ENCODE data around the gene NQO2.

DNA sequence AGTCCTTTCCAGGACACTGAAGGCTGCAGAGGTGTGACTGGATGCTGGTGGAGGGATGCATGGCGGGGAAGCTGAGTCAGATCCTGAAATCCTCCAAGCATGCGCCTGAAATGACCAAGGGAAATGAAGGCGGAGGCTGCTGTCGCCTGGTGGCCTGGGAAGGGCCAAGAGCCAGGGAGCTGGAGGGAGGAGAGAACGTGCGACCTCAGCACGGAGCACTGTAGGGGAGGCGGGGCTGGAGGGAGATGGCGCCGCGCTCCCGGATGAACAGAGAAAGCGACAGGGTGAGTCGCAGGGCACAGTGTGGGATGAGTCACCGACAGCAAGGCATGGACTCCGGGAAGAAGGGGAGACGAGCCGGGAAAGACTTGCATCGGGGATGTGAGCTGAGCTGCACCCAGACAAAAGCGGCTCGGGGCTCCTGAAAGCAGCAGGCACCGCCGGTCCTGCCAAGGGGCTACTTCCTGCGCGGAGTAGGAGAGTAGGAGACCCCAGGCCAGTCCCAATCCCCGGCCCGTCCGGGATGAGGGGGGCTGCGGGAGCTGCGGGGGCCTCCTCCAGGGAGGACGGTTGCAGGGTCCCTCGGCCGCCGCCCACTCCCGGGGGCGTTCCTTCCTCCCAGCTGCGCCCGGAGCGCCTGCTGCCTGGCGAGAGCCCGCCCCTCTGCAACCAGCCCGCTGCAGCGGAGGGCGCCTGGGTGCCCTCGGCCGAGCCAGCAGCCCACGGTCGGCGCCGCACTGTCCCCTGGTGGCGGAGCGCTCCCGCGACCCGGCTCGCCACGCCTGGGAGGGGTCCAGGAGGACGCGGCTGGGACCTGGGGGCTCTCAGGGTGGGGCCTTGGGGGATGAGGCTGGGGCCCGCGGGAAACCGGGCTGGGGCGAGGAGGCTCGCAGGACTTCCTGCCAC is 11.0 kb upstream of the NQO2 start:
- TF ChIP-seq YY1 (IDR thresholded peaks at IDR 0.05; ENCODE audit: insufficient read depth, insufficient read length) (no peak), ZNF274 (IDR thresholded peaks at IDR 0.05; ENCODE audit: low read depth, low read length) (no peak), SUZ12 (IDR thresholded peaks at IDR 0.05; ENCODE audit: extremely low read depth, insufficient read depth, insufficient read length) (no peak)

Measured in NT2/D1 (cell line).